Kidney capillary endothelial cell (primary cell): ENCODE results near the gene REL.
"Not testable (repeated sequence)": the region's sequence is repeated elsewhere in the genome, so short reads cannot be mapped to it uniquely, and the experiment has no call there.

Experiments
- DNase-seq: peaks from one replicate; pipeline ENCODE4 v3.0.0-alpha.2; 2018; ENCODE audit warnings: low spot score

REL gene

DNA sequence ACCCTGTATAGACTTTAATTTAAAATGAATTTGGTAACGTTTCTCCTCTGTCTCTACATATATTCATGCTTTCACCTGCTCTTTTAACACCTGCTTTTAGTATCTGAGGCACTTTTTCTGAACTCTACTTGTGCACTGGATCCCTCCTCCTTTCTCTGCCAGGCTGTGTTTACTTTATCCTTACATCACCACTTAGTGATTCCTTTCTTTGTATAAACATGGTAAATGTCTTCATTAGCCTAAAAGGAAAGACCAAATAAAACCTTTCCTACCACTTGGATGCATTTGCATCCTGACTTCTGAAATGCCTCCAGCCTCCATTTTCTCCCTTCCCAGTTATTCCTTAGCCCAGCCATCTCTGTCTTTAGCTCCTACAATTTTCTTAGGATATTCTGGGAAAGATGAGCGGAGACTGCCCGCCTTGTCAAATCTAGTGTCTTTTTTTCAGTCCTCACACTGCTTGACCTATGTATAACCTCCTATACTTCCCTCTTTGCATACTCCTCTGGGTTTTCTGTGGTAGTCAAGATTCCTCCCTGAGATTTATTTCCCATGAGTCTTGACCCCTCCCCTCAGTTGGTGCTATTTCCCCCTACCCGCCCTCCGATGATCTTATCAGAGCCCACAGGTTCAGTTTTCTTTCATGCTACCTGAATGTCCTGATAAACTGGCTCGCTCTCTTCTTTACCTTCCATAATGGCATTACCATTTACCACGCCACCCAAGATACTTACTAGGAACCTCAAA, 44.8 kb downstream of the REL start:
- no peak for DNase-seq

DNA sequence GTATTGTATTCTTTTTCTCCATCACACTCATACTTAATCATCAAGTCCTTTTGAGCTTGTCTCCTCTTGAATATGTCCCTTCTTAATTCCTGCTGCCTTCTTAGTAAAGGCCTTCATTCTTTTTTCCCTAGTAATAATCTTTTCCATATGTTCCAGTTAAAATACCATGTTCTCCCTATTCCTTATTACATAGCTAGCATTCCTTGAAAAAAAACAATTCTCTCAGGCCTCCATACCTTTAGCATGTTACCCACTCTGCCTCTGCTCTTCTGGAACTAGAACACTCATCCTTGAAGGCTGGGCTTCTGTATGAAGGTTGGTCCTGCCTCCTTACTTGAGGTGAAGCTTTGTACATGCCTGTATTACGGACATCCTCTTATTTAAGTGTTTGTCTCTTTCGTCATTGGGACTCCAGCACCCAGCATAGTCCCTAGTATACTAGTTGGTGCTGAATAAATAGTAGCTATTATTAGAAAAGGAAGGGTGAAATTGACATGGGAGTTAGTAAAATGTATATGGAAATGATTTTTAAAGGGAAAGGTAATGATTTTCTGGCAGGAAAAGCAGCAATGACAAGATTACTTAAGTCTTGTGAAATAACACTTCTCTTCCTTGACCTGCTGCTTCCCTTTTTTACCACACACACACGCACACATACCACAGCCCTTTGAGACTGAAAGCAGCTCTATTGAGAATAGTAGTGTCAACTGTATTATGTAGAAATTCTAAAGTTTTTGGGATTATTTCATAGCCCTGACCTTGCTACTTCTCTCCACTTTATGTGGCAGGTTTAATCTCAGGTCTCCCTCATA, 45.6 kb downstream of the REL start:
- DNase-seq, result no peak

DNA sequence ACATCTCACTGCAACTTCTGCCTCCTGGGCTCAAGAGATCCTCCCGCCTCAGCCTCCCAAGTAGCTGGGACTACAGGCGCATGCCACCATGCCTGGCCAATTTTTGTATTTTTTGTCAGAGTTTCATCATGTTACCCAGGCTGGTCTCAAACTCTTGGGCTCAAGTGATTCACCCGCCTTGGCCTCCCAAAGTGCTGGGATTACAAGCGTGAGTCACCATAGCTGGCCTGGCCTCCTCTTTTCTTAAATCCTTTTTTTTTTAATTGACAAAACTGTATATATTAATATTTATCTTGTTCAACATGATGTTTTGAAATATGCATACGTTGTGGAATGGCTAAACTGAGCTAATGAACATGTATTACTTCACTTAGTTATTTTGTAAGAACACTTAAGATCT, 50.7 kb downstream of the REL start:
- DNase-seq, result not testable (repeated sequence)

DNA sequence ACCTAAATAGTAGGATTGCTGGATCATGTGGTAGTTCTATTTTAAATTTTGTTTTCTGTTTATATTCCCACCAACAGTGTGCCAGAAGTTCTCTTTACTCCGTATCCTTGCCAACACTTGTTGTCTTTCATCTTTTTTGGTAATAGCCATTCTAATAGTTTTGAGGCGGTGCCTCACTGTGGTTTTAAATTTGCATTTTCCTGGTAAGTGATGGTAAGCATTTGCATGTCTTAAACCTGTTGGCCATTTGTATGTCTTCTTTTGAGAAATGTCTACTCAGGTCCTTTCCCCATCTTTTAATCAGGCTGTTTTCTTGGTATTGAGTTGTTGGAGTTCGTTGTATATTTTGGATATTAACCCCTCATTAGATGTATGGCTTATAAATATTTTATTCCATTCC, 51.6 kb downstream of the REL start:
- no peak for DNase-seq

DNA sequence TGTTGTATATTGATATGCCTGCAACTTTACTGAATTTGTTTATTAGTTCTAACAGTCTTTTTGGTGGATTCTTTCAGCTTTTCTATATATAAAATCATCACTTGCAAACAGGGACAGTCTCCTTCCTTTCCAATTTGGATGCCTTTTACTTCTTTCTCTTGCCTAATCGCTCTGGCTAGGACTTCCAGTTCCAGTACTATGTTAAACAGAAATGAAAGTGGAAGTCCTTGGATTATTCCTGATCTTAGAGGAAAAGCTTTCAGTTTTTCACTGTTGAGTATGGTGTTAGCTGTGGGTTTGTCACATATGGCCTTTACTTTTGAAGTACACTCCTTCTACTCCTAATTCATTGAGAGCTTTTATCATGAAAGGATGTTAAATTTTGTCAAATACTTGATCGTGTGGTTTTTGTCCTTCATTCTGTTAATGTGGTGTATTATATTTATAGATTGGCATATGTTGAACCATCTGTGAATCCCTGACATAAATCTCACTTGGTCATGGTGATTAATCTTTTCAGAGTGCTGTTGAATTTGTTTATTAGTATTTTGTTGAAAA, 52.9 kb downstream of the REL start:
- DNase-seq, result no peak

DNA sequence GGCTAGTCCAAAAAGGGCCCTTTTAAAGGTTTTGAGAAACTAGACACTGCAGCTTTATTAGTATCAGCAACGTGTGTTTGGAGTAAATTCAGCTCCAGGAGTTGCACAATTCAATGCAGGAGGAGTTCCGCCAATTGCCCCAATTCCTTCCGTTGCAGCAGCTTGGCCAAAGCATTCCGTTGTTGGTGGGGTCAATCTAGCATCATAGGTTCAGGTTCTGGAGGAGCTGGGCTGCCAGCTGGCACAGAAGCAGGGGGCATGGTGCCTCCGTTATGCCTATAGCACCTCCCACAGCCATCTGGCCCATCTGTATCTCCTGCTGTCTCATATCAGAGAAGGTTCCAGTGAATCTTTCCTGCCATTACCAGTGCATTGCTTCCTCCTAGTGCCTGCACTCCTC, 55.4 kb downstream of the REL start:
- DNase-seq, result no peak

DNA sequence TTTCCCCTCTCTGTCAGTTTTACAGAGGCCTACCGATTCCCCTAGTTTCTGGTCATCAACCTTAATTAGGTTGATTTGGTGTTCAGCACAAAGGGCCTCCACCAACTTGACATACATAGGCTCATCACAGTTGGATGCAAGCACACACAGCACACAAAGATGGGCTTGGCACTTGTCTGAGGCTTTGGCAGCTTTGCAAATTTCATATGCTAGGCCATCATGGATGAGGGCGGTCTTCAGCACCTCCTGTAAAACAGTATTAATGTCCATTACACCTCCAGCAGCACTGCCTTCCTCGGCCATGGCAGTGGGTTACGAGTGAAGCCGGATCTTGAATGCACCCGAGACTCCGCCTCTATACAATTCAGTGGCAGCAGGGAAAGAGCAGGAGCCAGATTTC, 56.9 kb downstream of the REL start:
- no peak for DNase-seq

DNA sequence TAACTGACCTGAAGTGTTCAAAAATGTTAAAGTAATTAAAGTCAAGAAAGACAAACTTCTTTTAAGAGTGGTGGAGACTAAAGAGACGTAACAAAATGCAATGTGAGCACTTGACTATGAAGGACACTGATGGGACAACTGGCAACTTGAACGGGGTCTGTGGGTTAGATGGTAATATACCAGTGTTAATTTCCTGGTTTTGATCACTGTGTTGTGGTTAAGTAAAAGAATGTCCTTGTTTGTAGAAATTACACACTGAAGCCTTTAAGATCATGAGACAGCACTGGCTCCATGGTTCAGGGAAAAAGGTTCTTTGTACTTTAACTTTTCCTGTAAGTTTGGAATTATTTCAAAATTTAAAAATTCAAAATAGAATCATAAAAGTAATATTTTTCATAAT, 58.2 kb downstream of the REL start:
- no peak for DNase-seq

DNA sequence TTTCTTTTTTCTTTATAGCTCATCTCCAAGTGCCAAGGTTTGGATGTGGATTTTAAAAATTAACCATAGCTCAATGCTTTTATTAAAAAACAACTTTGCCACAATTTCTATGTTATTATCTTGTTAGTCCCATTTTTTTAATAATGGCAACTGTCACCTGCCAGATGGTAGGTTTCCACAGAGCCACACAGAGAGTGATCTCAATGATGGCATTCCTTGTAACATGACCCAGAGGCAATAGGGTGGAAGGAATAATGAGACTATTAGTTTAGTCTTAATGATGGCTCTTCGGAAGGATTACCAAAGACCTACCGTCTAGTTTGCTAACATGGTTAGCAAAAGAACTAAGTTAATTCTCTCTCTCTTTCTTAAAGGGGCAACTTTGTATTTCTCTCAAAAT, 64.0 kb downstream of the REL start:
- no peak for DNase-seq

DNA sequence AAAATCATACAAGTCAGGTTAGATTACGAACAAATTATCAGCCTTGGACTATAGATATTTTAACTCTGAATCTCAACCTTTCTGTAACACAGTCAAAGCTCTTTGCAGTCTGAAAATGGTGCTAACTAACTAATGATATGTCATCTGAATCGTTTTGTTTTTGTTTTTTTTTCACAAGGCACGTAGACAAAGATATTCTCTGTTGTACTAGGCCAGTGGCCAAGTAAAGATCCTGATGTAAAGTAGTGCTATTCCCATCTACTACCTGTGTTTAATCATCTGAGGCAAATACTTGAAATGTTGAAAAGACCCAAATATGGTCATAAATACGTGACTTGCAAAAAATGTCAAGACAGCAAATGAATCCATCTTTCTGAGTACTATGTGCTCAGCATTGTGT, 65.7 kb downstream of the REL start:
- no peak for DNase-seq

DNA sequence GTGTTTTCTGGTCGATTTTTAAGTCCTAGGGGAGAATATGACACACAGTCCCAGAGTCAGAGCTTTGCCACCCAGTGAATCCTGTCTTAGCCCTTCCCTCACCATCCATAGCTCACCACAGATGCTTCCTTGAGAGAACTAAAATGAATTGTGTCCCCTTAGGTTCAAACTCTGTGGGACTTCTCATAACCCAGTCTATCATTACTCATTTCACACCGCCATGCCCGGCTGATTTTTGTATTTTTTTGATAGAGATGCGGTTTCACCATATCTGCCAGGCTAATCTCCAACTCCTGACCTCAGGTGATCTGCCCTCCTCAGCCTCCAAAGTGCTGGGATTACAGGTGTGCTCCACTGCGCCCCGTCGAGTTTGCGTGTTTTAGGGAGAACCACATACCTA, 66.8 kb downstream of the REL start:
- DNase-seq, result no peak

DNA sequence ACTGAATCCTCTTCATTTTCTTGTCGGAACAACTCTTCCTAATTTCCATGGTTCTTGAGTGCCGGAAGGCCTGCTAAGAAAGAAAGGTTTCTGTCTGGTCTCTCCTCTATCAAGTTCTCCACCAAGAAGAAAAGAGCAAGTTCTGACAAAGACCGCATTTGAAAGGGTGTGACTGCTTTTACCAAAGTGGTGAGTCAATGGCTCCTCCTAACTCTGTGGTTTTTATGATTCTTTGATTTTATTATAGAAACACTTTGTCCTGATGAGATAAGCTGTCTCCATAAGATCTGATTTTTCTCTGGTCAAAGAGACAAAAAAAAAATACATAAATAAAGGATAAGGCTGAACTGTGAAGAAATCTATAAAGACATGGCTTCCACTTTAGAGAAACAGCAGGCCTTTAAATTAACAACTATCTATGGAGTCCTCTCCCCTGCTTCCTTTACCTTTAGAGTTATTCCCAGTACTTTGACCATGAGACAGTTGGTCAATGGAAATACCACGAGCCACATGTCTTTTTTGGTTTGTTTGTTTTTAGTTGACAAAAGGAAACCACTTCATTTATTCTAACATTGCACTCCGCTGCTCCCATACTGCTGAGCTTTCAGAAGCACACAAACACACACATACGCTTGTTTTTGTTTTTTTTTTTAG, 67.7 kb downstream of the REL start:
- DNase-seq, result no peak

DNA sequence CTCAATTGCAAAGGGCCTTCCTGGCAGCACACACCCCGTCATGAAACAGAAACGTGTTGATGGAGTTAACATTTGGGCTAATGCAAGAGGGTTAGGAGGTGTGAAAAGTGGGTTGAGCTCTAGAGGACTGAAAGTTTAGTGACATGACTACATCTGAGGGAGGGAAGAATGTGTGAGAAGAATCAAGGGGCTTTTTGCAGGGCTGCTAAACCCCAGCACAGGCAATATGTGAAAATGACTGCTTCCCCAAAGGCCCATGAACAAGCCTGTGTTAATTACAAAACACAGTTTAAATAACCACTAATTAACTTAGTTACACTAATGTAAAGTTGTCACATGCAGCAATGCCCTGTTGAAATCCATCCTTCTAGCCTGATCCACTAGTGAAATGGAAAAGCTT, 72.8 kb downstream of the REL start:
- no peak for DNase-seq

DNA sequence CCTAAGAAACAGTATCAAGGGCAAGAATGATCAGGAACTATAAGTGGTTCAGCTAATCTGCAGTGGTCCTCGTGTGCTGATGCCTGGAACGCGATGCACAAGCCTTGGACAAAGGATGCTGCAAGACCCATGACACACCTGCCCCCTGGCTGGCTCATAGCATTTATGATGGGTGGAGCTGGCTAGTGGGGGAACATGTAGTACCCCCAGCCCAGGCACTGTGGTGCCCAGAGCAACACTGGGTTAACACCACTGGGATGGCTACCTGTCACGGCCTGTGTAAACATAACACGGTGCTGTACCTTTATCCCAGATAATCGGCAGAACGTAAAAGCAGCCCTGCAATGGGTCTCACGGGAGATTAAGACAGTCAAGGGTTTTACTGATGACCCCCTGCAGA, 75.8 kb downstream of the REL start:
- no peak for DNase-seq

DNA sequence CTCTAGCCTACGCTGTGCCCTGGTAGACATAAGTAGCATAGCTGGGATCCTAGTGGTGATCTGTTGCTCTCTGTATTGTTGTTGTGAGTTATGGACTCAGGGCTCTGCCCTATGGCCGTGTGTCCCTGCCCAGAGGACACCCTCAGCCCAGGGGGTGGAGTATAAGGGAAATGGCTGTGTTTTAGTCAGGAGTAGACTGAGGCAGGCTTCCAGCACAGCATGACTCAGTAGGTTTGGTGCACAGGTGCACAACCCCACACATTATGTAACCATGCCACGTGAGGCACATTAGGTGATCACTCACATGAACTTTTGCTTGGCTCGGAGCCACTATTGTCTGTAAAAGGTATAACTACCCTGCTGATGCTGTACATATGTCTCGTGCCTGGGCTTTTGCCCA, 76.3 kb downstream of the REL start:
- DNase-seq, result no peak

DNA sequence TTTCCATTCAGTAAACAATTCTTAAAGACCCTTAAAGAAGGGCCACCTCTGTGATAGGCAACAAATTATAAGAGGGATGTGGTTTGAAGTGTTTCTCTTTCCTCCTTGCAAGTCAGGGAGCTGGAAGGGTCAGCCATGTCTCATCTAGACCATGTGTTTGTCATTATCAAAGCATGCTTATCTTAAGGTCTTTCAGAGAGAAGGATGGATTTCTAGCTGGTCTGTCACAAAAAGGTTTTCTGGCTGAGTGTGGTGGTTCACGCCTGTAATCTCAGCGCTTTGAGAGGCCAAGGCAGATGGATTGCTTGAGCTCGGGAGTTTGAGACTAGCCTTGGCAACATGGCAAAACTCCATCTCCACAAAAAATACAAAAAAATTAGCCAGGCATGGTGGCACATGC, 77.0 kb downstream of the REL start:
- peak; percentile 8 for DNase-seq

DNA sequence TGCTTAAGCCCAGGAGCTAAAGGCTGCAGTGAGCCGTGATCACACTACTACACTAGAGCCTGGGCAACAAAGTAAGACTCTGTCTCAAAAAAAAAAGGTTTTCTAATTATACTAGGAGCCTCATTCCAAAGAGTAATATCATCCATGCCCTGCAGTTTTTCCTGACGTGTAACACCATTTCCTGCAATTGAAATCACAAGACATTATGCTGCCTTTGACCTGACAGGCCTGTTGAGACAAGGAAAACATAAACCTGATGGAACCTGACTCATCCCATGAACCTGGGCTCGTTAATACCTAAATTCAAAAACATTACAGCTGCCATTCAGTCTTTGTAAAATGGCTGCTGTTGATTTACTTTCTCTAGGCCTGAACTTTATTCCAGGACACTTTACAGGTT, 77.4 kb downstream of the REL start:
- DNase-seq, result peak; percentile 78

DNA sequence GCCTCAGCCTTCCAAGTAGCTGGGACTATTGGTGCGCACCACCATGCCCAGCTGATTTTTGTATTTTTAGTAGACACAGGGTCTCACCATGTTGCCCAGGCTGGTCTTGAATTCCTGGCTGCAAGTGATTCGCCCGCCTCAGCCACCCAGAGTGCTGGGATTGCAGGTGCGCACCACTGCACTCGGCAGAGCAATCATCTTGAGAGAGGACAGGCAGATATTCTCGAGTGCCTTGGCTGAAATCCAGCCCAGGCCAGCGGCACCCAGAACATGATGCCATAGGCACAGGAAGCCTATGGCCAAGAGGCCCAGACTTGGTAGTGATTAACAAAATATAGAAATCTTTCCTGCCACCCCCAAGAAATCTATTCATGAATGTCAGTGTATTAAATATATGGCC, 78.1 kb downstream of the REL start:
- no peak for DNase-seq

DNA sequence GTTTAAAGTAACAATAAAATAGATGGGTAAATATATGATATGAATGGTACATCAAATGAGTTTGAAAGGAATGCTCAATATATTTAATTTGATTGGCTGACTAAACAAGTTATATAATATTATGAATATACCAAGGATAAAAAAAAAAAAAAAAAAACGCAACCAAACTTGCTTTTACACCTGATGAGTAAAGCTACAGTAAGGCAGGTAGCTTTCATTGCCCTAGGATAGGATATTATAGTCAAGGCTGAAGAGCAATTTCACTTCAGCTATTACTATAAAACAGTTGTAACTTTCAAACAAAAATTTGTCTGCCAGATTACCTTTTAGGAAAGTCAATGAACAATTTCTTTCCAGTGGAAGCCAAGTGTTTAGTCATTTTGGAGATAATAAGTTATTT, 79.3 kb downstream of the REL start:
- no peak for DNase-seq

DNA sequence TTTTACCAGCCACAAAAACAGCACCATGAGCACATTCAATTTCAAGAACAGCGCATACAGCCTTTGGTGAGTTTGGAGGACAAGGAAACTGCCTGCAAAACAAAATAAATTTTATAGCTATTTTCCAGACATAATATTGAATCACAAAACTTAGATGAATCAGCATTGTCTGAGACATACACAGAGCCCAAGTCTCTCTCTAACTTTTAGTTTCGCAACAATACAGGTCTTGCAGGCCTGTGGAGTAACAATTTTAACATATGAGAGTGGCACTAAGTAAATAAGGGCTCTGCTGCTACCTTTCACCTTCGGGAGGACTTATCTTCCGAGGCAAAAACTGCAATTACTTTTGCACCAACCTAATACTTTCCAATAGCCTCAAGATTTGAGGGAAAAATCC, 80.1 kb downstream of the REL start:
- no peak for DNase-seq

DNA sequence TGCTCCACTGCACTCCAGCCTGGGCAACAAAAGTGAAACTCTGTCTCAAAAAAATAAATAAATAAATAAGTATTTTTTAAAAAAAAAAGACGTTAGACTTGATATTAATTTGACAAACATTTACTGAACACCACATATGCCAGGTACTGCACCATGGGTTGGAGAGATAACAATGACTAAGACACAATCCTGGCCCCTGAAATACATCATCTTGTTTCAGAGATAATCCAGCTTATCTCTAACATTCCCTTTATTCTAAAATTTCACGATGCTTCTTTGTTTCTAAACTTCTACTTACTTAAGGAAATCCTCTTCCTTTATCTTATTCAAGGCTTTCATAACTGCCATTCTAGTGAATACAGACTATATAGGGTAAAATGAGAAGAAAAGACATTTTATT, 81.2 kb downstream of the REL start:
- no peak for DNase-seq

DNA sequence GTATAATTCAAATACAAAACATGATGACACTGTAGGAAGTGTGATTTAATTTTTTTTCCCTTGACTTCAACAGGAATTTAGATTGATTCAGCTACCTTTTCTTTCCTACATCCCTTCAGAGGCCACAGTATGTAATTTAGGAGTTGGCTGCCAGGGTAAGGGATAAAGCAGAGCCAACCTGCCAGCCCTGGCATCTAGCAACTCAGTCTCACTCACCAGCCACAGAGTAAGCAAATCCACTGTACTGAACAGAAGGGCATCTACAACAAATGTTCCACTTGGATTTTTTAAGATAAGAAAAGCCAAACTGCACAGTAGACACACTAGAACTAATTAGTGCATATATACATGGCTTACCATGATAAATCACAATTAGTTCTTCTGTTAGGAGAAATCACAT, 81.8 kb downstream of the REL start:
- no peak for DNase-seq
